Measurements from ENCODE around the gene SLC66A3.

SLC66A3 gene

GRCh38 chr2:11155381-11156035 lies at the start of gene SLC66A3:
TSS of gene SLC66A3 (plus strand) at chr2:11155467. CDS start at chr2:11155547, 80 bp downstream.
- peak; percentile 92 to 97 for DNase-seq

- DNase-seq = no peak
Measured at GRCh38 chr2:11109002-11109401, 46.3 kb upstream of the SLC66A3 start.

- no peak for DNase-seq
Measured at GRCh38 chr2:11112870-11113428, 42.3 kb upstream of the SLC66A3 start.

- no peak for DNase-seq
Measured at GRCh38 chr2:11117776-11118175, 37.5 kb upstream of the SLC66A3 start.

GRCh38 chr2:11118761-11119160 lies 36.5 kb upstream of the SLC66A3 start:
- no peak for DNase-seq

- no peak for DNase-seq
Measured at GRCh38 chr2:11121099-11121822, 34.0 kb upstream of the SLC66A3 start.

- no peak for DNase-seq
Measured at GRCh38 chr2:11121823-11122155, 33.5 kb upstream of the SLC66A3 start.

GRCh38 chr2:11122380-11122779 lies 32.9 kb upstream of the SLC66A3 start:
- no peak for DNase-seq

- DNase-seq = no peak
Measured at GRCh38 chr2:11123001-11123809, 32.1 kb upstream of the SLC66A3 start.

GRCh38 chr2:11123856-11124759 lies 31.2 kb upstream of the SLC66A3 start:
- DNase-seq = peak; percentile 88 to 93

- DNase-seq = no peak
Measured at GRCh38 chr2:11124760-11125068, 30.6 kb upstream of the SLC66A3 start.

- DNase-seq = peak; percentile 40 to 41
Measured at GRCh38 chr2:11127761-11128160, 27.5 kb upstream of the SLC66A3 start.

GRCh38 chr2:11128243-11128951 lies 26.9 kb upstream of the SLC66A3 start:
- DNase-seq = no peak

GRCh38 chr2:11129598-11130449 lies 25.4 kb upstream of the SLC66A3 start:
- peak; percentile 88 to 90 for DNase-seq

- no peak for DNase-seq
Measured at GRCh38 chr2:11131166-11131920, 23.9 kb upstream of the SLC66A3 start.

- no peak for DNase-seq
Measured at GRCh38 chr2:11132036-11132671, 23.1 kb upstream of the SLC66A3 start.

- no peak for DNase-seq
Measured at GRCh38 chr2:11133238-11133935, 21.9 kb upstream of the SLC66A3 start.

GRCh38 chr2:11133936-11134320 lies 21.3 kb upstream of the SLC66A3 start:
- DNase-seq = no peak

GRCh38 chr2:11134349-11134748 lies 20.9 kb upstream of the SLC66A3 start:
- no peak for DNase-seq

Measured in NCI-H187 (cell line).